Suppressor macrophage treated with lipopolysaccharide for 1 hour (primary cell): ENCODE data around the gene GATA2.
A peak's percentile ranks its signal among the peaks of the same experiment; 100 is the strongest.

Experiments
- DNase-seq, 3 donors: peaks; one replicate each; pipeline ENCODE4 v3.0.0-alpha.2; 2020 to 2022

Gene GATA2

GRCh38 chr3:128501431-128501830, 8.4 kb upstream of the GATA2 start:
- DNase-seq = no peak

DNA sequence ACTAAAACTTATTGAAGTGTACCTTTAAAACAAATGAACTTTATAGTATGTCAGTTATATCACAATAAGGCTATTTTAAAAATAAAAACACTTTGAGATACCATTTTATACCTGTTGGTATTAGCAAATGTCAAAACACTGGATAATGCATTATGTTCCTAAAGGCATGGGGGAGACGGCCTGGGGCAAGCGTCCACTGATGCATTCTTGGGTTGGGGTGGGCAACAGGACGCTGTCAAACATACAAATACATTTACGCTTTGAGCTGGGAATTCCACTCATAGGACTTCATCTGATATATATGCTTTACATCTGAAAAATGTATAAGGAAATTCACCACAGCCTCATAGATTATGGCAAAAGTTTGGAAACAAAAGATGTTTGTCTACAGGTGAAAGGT, 7.6 kb upstream of the GATA2 start:
- DNase-seq = no peak

- DNase-seq = no peak
Observed at GRCh38 chr3:128499724-128500275, 6.8 kb upstream of the GATA2 start.

DNA sequence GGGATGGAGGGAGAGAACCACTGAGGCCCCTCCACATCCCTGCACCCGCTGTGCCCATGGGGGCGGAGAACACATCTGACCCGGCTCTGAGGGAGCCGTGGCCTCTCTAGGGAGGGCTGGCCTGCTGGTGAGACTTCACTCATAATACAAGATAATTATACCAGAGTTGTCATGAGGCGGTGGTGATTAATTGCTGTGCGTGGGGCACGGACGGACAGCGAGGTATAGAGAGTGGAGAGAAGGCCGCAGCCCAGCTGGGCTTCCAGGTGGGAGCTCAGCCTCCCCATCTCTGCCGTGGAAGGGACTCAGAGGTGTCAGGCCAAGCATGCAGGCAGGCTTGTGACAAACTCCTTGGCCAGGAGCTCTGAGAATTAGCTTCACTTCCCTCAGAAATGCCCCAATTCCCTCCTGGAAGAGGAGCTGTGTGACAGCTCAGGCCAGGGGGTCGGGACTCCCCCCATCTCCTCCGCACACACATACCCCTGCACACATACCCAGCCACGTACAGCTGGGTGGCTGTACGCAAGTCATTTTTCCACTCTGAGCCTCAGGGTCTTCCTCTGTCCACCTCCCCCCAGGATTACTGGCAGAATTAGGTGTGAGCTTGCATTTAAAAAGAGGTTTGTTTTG, 6.0 kb upstream of the GATA2 start:
- no peak for DNase-seq

DNA sequence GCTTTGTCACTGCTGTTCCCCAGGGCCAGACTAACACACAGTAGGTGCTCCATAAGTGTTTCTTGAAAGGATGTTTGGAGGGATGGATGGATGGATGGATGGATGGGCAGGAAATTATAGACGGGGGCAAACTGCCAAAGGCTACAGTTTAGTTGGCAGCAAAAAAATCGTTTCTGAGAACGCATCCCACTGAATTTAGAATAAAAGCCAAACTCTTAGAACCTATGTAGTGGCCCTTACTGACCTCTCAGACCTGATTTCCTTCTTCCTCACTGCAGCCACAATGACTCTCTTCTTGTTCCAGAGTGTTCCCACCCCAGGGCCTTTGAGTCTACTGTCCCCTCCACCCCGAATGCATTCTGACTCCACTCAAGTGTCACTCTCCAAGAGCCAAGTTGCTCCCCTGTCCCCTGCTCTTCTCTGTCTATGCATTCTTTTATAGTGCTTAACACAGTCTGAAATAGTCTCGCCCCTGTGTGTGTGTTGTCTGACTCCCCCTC, 5.2 kb upstream of the GATA2 start:
- DNase-seq = no peak

GRCh38 chr3:128497305-128498126, 4.5 kb upstream of the GATA2 start:
- peak; percentile 63 to 86 (median 76) for DNase-seq

GRCh38 chr3:128496602-128497304, 3.8 kb upstream of the GATA2 start:
- no peak for DNase-seq

DNA sequence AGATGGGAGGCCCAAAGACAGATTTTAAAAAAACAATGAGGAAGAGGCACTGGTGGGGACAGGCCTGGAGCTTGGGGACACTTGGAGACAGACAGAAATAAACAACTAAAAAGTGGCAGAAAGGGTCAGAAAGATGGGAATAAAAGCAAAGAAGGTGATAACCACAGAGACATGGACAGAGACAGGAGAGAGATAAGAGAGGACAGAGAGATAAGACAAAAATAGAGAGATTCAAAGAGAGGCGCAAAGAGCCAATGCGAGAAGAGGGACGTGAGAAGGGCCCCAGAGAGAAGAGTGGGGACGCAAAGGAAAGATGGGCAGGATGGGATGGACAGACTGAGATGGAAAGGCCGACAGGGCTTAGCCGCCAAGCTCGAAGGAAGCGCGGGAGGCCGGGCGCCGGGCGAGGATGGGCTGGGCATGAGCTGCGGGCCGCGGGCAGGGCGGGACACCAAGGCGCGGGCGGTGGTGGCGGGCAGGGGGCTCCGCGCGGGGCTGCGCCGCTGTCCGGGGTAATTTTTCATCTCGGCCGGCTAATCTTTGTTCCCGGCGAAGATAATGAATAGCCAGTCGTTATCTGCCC, 3.1 kb upstream of the GATA2 start:
- no peak for DNase-seq

DNA sequence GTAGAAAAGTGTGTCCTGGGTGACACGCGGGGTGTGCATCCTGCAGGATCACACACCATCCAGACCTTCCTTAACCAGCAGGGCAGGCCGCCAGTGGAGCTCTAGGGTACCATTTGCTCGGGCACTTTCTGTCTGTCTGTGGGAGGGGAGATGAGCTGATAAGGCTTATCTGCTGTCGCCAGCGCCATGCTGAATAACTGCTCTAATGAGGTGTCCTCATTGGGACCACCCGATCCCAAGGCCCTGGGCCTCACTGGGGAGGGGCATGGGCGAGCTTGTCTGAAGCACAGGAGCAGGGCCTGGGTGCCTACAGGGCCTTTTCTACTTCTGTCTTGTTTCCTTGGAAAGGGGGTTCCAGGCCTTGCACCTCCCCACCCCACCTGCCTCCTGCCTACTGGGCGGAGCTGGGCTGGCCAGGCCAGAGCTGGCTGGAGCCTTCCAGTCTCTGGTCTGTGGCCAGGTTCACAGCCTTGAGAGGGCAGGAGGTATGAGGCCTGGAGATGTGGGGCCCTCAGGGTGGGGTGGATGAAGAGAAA, 2.5 kb upstream of the GATA2 start:
- DNase-seq = no peak

DNA sequence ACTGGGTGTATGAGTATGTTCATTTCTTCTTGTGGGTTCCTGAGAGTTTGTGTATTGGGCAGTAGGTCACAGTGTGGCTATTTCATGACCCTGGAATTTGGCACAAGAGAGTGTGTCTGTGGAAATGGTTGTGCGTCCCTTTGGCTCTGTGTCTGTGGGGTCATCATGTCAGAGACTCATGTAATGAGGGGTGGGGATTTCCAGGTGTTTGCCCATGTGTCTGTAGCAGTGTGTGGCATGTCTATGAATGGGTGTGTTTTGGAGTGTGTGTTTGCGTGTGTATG, 1.3 kb upstream of the GATA2 start:
- DNase-seq = no peak

GRCh38 chr3:128493570-128494366, 767 bp upstream of the GATA2 start:
- DNase-seq = no peak

GRCh38 chr3:128491941-128492670, 895 bp downstream of the GATA2 start:
- peak in 2 of 3 donors; percentile 31 for DNase-seq

DNA sequence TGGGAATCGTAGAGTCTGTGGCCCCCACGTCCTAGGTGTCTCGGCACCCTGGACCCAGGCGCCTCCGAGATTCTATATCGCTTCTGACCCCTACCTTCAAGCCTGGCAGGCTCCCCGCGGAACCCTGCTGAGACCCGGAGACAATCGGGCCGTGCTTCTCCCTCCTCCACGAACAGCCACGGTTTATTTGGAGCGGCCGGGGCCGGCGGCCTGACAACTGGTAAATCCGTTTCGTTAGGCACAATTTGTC, 1.4 kb downstream of the GATA2 start:
- DNase-seq = no peak

DNA sequence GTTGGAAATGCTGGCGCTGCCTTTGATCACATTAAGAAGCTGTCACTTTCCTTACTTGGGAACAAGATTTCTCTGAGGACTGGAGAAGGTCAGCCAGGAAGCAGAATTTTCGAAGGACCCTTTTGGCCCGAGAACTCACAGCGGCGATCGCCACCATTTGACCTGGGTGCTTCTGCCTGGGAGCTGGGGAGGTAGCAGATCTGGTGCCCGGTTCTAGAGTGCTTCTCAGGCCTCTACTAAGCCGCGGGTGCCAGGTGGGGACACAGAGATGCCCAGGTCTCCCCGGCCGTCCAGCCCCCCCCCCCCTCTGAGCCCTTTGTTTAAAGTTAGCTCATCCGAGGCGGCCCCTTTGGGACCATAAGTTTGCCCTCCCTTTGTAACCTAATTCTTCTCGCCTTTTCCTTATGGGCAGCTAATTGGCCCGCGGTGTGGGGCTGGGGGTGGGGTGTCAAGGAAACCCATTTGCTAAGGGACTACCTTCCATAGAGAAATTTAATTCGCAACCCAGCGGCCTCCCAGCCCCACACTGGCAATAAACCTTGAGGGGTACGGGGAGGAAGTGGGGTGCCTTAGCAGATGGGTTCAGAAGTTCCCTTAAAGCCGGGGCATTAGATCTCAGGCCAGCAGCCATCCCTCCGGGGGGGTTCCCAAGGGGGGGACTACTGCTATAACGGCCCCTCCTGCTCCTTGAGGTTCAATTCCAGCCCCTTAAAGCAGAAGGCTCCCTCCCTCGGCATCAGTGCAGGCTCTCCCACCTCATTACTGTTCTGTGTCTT, 1.9 kb downstream of the GATA2 start:
- DNase-seq = peak in 1 of 3 donors; percentile 10

DNA sequence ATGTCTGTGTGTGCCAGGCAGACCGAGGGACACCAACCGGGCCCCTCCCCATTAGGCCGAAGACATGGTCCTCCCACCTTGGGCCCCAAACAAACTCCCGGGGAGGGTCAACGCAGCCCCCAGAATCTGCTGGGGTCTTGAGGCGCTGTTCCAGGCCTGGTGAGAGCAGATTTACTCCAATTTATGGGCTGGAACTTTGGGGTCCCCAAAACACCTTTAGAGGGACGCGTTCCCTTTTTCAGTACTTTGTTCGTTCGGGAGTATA, 2.4 kb downstream of the GATA2 start:
- DNase-seq = no peak

DNA sequence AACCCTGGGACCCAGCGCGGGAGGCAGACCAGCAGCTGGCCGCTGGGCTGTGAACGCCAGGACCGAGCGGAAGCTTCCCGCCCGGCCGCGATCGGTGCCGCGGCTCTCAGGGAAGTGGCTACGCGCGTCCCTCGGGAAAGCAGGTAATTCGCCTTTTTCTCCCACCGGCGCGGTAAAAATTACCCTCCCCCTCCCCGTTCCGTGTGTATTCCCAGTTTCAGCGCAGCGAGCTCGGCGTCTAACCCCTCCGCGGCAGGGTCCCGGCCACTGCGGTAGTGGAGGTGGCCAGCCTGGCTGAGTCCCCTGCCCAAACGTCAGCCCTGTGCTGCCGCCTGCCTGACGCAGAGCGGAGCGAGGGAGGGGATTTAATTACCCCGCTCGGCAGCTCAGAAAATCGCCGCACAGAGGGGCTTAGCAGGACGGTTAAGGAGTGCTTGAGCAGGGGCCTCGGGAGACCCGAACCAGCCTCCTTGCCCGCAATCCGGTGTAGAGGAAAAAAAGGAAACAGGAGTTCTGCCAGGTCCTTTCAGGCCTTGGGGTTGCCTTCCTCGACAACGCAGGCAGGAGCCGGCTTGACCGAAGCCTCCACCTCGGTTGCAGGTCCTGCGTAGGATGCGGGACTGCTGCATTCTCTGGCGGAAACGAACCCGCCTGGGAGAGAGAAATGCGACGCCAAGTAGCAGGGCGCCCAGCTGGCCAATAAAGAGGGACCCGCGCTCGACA, 2.9 kb downstream of the GATA2 start:
- peak in 2 of 3 donors; percentile 49 to 60 for DNase-seq

DNA sequence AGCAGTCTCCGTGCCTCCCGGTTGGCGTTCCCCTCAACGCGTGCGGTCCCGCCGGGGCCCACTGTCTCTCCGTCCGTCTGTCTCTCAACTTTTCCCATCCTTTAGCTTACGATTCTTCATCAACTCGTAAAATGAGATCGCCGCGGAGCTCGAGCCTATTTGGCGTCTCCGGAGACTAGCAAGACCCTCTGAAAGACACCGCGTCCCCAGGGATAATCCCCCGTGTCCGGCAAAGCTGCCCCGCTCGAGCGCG, 3.4 kb downstream of the GATA2 start:
- no peak for DNase-seq

DNA sequence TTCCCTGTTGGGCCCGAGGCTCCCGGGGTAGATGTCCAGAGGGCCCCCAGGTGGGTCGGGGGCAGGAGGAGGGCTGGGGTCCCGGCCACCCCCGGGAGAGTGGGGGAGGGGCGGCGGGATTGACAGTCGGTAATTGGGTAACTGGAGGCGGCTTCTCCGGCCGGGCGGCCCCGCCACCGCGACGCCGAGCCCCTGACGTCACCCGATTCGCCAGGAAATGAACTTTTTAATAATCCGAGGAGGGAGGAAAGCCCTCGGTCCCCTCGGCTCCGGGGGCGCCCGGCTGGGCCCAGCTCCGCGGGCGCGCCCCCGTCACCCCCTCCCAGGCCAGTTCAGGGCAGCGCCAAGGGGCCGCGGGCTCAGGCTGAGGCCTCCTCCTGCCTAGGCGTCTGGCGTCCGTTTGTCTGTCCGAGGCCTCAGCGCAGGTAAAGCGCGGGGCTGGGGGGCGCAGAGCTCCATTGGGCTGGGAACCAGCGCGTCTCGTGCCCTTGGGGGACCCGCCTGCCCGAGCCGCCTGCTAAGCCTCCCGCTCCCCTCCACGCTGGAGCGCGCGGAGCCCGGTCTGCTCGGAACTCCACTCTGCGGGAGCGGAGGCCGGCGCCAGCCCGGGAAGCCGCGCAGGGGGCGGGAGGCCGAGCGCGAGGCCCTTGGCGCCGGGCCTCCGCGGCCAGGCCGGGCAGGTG, 3.9 kb downstream of the GATA2 start:
- peak; percentile 50 to 65 (median 56) for DNase-seq

DNA sequence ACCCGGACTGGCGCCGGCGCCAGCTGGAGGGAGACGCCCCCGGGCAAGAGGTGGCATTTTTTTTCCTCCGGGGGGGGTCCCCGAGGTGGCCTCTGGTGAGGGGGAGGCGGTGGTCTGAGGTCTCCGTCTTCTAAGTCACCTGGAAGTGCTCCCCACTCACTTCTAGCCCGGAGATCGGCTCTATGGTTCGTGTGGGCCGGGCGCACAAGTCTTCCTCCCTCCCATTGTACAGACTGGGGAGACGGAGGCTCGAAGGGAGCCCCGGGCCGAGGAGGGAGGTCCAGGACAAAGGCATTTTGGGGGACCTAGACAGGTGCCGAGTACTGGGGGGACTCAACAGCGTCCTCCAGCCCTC, 4.4 kb downstream of the GATA2 start:
- DNase-seq = no peak
